GM12892 (cell line): ENCODE results near the gene VWA7.

Source experiments
- DNase-seq: peaks from one replicate; pipeline ENCODE4 v3.0.0; 2011; ENCODE audit not compliant: insufficient read length
- FAIRE-seq: peaks from 2 replicates; lab custom pipeline; 2011; peaks lifted over from hg19 to GRCh38; lab: Jason Lieb, UNC
- POLR2A ChIP-seq: IDR thresholded peaks from 2 replicates; pipeline ENCODE4 v1.6.1; 2011; ENCODE audit warnings: low read depth, low read length, control low read depth
- POLR2AphosphoS5 ChIP-seq: IDR thresholded peaks from 2 replicates; pipeline ENCODE4 v1.6.1; 2011; ENCODE audit warnings: low read depth, low read length, control low read depth
- TAF1 ChIP-seq: IDR thresholded peaks from 2 replicates; pipeline ENCODE4 v1.6.1; 2011; ENCODE audit warnings: low read depth, mild to moderate bottlenecking, control low read depth, low read length, borderline replicate concordance

The VWA7 gene

GRCh38 chr6:31721351-31722020 lies 55.6 kb downstream of the VWA7 start, which contains the start of gene LY6G6C:
Gene LY6G6C (minus strand): TSS chr6:31721746. CDS start chr6:31721679, 67 bp downstream.
- DNase-seq (no peak), FAIRE-seq (no peak)
- TF ChIP-seq POLR2AphosphoS5 (no peak), TAF1 (no peak), POLR2A (no peak)

DNA sequence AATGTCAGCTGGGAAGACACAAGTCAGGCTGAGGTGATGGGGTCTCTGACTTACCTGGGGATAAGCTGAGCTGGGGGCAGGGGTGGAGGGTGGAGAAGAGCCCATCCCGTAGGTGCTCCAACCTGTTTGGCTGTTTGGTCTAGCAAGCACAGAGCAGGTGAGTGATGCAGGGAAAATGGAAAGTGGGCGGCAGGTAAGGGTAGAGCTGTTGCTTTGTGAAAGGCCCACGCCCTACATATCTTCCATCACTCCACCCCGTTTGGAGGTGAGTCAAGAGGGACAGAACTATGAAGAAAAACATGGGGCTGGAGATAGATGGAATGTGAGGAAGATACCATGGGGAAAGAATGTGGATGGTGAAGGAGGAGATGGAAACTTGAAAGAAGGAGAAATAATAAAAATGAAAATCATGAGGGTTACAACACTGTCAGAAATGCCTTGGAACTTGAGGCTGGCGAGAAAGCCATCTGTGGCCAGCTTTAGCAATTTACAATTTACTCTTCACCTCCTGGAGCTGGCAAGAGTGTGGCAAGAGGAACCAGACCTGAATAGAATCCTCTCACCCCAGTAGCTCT lies 56.8 kb downstream of the VWA7 start:
- no peak for DNase-seq

GRCh38 chr6:31719001-31719400 lies 58.1 kb downstream of the VWA7 start:
- FAIRE-seq (no peak), DNase-seq (no peak)
- TF ChIP-seq POLR2A (no peak), TAF1 (no peak), POLR2AphosphoS5 (no peak)

More for the DNA sequence above, 56.8 kb downstream of the VWA7 start:
- no peak for FAIRE-seq
- TF ChIP-seq POLR2A (no peak), POLR2AphosphoS5 (no peak), TAF1 (no peak)

- FAIRE-seq: no peak
- no peak for DNase-seq
- no peak for TF ChIP-seq TAF1
- no peak for TF ChIP-seq POLR2A
- TF ChIP-seq POLR2AphosphoS5: no peak
Measured at GRCh38 chr6:31718265-31718664, 58.9 kb downstream of the VWA7 start.

- no peak for FAIRE-seq
- DNase-seq: no peak
- TF ChIP-seq POLR2AphosphoS5 (no peak), POLR2A (no peak)
Measured at GRCh38 chr6:31717499-31718222, 59.5 kb downstream of the VWA7 start.
